NB4 (cell line): ENCODE data around the gene UGT1A5.

Experiments
- DNase-seq: peaks from one replicate; pipeline ENCODE4 v3.0.0; 2010; ENCODE audit warnings: low read depth
- H3K4me3 ChIP-seq: one replicate; pipeline ENCODE4 v1.5.1; 2011; ENCODE audit warnings: mild to moderate bottlenecking, low read depth, low read length, moderate library complexity
- CTCF ChIP-seq: IDR thresholded peaks from one replicate; pipeline ENCODE4 v1.5.1; 2012; ENCODE audit warnings: low read depth, low read length
- MYC ChIP-seq: IDR thresholded peaks from 2 replicates; pipeline ENCODE4 v1.6.1; 2011; ENCODE audit warnings: low read depth, low read length
- POLR2A ChIP-seq: IDR thresholded peaks from 2 replicates; pipeline ENCODE4 v1.6.1; 2011; ENCODE audit warnings: mild to moderate bottlenecking; ENCODE audit not compliant: insufficient read length; ENCODE audit errors: extremely low read depth
- TF ChIP-seq, protein P1 (sequence below): IDR thresholded peaks from 2 replicates; pipeline ENCODE4 v1.6.1; 2011; ENCODE audit warnings: low read depth, low read length

Gene UGT1A5

DNA sequence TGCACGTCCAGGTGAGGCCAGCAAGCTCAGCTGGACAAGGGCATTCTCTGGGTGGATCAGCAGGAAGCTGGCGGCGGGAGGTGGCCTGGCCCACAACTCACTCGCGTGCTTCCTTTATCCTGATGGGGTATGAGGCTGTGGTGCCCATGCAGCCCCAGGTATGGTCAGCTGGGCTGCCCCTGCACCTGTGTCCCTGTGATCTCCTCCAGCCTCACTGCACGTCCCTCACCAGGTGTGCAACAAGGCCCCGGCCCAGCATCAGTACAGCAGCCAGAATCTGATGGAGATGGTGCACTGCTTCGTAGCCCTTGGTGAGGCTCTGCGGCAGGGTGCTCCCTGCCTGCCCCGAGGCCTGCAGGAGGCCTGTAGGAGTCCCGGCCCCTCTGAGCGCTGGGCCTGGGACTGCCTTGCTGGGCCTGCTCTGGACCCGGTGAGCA, 83.0 kb downstream of the UGT1A5 start:
- no peak overlapping the region for H3K4me3 ChIP-seq
- DNase-seq: no peak
- TF ChIP-seq, protein P1, sequence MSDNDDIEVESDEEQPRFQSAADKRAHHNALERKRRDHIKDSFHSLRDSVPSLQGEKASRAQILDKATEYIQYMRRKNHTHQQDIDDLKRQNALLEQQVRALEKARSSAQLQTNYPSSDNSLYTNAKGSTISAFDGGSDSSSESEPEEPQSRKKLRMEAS: no peak
- TF ChIP-seq CTCF (no peak), MYC (no peak), POLR2A (no peak)

GRCh38 chr2:233796254-233796653, 83.5 kb downstream of the UGT1A5 start:
- DNase-seq: no peak
- TF ChIP-seq CTCF (no peak), POLR2A (no peak)
- TF ChIP-seq, protein P1: no peak
- no peak overlapping the region for H3K4me3 ChIP-seq

- DNase-seq: no peak
- H3K4me3 ChIP-seq: no peak overlapping the region
- TF ChIP-seq, protein P1: no peak
- TF ChIP-seq MYC: no peak
- no peak for TF ChIP-seq POLR2A
- TF ChIP-seq CTCF: no peak
Measured at GRCh38 chr2:233798335-233799086, 85.8 kb downstream of the UGT1A5 start.

DNA sequence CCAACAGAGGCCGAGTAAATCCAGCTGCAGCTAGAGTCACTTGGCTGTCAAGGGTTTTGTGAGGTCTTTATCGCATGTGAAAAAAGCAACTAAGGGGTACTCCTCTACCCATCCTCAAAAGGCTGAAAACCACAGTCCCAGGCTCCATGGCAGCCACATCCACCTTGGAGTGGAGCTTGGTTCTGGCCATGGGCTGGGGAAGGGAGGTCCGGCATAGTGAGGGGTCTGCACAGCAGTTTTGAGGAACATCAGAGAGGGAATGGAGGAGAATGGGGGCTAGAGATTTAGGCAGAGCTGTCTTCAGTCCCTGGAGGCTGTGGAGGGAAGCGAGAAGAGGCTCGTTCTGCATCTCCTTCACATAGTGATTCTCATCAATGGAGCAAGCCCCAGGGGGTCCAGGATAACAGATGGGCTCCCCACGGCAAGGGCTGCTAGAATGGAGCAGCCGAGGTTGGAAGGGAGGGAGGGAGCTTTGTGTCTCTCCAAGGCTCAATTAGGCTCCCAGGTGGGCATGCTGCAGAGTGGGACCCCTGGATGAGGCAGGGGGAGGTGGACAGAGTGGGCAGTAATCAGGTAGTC, 86.5 kb downstream of the UGT1A5 start:
- no peak for DNase-seq
- no peak overlapping the region for H3K4me3 ChIP-seq
- TF ChIP-seq MYC: no peak
- TF ChIP-seq CTCF: no peak
- TF ChIP-seq POLR2A: no peak
- TF ChIP-seq, protein P1: no peak

DNA sequence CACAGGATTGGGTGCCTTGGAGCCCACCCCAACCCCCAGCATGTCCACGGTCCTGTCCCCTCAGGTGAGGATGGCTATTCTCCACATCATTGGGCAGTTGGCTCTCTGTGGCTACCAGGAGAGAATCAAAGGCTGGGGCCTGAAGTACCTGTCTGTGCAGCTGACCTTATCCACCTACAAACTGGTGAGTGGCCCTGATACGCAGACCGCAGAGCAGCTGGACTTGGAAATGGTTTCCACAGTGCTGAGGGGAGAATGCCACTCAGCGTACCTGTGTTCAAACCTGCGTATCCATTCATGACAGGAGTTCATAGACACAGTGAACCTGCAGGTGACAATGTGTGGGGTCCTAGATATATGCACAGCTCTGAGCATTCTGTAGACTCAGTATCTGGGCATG, 87.0 kb downstream of the UGT1A5 start:
- H3K4me3 ChIP-seq: no peak overlapping the region
- TF ChIP-seq, protein P1: no peak
- DNase-seq: no peak

GRCh38 chr2:233800208-233800607, 87.5 kb downstream of the UGT1A5 start:
- no peak for TF ChIP-seq CTCF
- no peak for TF ChIP-seq POLR2A
- TF ChIP-seq, protein P1: no peak
- TF ChIP-seq MYC: no peak
- no peak overlapping the region for H3K4me3 ChIP-seq
- DNase-seq: no peak
